GM19035 (cell line): ENCODE measurements around the gene ENPP1.
"Not testable (repeated sequence)": the region's sequence is repeated elsewhere in the genome, so short reads cannot be mapped to it uniquely, and the experiment has no call there.

ENCODE experiments used
- ATAC-seq: cut with Tn5 transposase; IDR thresholded peaks from one replicate; pipeline ENCODE4 v1.9.1; 2021; ENCODE audit not compliant: unreplicated experiment

ENPP1 gene

DNA sequence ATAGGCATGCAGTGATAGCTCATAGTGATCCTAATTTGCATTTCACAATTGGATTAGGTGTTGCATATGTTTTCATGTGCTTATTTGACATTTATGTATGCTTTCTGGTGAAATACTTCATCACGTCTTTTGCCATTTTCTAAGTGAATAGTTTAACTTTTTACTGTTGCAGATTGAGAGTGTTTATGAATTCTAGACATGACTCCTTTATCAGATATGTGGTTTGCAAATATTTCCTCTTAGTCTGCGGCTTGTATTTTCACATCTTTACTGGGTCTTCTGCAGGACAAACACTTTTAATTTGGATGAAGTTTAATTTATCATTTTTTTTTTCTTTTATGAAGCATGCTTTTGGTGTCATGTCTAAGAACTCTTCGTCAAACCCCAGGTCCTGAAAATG is 104.1 kb downstream of the ENPP1 start:
- ATAC-seq = no peak

GRCh38 chr6:131914234-131914633 is 106.4 kb downstream of the ENPP1 start:
- ATAC-seq = no peak

- ATAC-seq = peak; percentile 78
Measured at GRCh38 chr6:131914967-131915751, 107.3 kb downstream of the ENPP1 start.

DNA sequence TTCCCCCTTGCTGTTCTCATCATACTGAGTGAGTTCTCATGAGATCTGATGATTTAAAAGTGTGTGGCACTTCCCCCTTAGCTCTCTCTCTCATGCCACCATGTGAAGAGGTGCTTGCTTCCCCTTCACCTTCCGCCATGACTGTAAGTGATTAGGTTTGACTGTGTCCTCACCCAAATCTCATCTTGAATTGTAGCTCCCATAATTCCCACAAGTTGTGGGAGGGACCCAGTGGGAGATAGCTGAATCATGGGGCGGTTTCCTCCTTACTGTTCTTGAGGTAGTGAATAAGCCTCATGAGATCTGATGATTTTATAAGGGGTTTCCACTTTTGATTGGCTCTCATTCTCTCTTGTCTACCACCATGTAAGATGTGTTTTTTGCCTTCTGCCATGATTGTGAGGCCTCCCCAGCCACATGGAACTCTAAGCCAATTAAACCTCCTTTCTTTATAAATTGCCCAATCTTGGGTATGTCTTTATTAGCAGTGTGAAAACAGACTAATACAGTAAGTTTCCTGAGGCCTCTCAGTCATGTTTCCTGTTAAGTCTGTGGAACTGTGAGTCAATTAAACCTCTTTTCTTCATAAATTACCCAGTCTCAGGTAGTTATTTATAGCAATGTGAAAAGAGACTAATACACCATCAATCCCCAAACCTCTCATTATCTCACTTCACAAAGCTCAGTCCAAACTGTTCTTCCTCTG is 108.4 kb downstream of the ENPP1 start:
- not testable (repeated sequence) for ATAC-seq

DNA sequence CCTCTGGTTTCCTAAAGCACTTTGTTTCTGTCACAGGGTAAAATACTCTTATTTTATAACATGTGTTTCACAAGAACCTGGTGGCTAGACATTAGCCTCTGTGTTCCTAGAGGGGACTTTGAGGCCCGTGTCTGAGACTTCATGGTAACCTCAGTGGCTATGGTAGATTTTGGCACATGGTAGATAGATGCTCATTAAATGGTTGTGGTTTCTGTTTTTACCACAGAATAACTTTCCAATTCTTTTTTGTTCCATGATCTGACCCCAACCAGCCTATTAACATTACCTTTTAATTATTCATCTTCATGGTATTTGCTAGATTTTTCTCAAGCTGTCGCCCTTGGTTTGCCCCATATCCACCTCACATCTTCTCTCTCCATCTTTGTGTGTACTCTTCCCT is 109.0 kb downstream of the ENPP1 start:
- no peak for ATAC-seq

DNA sequence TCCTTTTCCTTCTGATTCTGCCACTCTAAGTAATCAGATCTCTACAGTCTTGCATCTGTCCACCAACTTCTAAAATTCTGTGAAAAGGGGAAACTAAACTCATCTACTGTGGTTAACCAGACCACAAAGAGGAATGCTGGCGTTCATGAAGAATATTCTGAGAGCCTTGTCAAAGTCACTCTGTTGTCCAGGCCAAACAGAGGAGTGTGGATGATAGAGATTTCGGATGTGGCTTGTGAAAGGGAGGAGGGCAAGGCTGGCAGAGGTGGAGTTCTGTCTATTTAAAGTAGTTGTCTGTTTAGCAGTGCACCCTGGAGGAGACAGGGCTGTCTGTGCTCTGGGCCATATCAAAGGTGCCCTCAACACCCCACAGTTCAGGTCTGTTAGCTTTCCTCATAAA is 109.5 kb downstream of the ENPP1 start:
- ATAC-seq = no peak

DNA sequence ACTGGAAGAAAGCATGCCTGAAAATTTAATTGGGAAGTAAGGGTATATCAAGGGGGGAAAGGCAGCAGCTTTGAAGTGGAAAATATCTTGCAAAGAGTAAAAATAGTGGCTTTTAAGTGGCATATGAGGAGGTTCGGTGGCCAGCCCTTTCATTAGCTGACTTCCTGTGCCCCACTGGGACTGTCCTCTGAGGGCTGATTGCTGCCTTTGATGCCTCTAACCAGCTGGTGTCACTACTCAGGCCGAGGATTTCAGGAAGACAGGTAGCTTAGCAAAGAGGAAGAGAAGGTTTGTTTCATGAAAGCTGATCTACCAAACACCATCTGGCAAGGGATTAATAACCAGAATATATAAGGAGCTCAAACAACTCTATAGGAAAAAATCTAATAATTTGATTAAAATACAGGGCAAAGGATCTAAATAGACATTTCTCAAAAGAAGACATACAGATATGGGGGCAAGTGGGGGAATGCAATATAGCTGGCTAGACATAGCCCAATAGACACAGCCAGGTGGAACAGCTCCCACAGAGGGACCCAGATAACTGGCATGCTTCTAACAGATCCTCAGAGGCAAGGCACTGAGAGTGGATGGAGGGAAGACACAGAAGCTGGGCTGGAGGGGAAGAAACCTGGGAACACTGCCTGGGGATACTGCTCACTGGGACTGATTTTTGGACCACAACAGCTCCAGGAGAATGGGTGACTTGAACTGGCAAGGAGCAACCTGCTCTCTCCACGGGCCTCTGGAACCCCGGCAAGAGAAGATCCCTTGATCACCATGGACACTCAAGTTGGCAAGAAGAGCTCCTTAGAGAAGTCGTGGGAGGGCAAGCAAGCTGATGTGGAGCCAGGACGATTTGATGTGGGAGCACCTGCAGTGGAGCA is 110.2 kb downstream of the ENPP1 start:
- ATAC-seq = no peak

DNA sequence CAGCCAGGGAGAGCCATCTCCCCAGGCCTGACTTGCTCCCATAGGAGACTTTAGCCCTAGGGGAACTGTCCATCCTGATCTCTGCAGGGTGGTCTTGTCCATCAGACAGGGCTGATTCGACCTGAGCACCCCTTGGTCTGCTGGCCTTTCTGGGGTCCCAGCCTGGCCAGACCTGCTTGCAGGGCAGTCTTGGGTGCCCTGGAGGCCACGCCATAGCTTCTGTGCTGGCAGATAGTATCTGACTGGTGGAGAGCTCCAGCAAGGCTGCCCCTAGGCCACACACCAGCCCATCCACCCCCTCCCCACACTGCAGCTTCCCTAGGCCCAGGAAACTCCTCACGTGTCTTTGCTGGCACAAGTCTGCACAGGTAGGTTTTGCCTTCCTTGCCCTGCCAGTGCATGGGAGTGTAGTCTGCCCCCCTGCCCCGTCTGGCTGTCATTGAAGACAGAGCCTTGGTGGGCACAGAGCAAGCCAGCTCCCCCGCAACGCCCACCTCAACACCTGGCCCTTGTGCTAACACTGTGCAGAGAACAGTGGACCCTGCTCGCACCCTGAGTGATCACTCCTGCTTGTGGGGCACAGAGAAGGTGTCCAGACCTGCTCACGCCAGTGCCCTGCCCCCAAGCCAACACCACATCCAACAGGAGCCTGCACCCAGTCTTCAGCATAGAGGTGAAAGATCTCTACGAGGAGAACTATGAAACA is 111.0 kb downstream of the ENPP1 start:
- no peak for ATAC-seq

DNA sequence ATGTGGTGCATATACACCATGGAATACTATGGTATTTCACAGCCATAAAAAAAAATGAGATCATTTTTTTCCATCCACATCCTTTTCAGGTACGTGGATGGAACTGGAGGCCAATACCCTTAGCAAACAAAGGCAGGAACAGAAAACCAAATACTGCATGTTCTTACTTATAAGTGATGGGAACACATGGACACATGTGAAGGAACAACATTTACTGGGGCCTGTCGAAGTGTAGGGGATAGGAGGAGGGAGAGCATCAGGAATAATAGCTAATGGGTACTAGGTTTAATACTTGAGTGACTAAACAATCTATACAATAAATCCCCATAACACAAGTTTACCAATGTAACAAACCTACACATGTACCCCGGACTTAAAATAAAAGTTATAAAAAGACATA is 112.8 kb downstream of the ENPP1 start:
- ATAC-seq = no peak

- peak; percentile 60 for ATAC-seq
Measured at GRCh38 chr6:131923356-131923755, 115.5 kb downstream of the ENPP1 start.

GRCh38 chr6:131924881-131925474 is 117.2 kb downstream of the ENPP1 start:
- no peak for ATAC-seq

DNA sequence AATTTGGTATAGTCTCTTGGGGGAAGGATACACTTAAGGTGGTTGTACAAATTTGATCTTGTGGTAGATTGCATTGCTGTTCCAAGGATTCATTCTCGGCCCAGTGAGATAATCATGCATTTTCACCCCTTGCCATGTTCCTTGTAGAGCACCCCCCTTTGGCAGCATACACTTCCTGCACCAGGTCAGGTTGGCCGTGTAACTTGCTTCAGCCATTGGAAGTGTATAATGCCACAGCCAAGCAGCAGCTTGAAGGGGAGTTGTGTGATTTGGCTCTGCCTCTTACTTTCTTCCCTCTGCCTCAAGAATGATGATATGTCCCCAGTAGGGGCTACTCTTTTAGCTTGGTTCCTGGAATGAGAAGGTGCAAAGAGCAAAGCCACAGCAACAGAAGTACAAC is 121.4 kb downstream of the ENPP1 start:
- no peak for ATAC-seq

DNA sequence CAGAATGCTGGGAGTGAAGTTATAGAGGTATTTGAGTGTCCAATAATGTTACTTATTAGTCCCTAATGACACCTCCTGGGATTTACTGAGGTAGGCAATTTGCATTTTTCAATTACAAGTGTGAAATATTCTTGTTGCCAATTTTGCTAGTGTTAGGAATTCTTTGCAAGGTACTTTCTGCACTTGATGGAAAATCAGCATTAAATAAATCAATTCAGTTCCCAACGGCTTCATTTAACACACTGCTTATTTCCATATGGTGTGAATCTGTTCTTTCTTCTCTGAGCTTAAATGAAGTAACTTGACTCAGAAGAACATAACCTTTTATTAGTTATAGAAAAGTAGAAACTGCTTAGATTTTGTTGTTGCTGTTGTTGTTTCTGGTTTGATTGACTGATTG is 122.2 kb downstream of the ENPP1 start:
- ATAC-seq = no peak

GRCh38 chr6:131931063-131931750 is 123.4 kb downstream of the ENPP1 start:
- no peak for ATAC-seq

- ATAC-seq = no peak
Measured at GRCh38 chr6:131936156-131936555, 128.3 kb downstream of the ENPP1 start.

- no peak for ATAC-seq
Measured at GRCh38 chr6:131937226-131937625, 129.4 kb downstream of the ENPP1 start.

DNA sequence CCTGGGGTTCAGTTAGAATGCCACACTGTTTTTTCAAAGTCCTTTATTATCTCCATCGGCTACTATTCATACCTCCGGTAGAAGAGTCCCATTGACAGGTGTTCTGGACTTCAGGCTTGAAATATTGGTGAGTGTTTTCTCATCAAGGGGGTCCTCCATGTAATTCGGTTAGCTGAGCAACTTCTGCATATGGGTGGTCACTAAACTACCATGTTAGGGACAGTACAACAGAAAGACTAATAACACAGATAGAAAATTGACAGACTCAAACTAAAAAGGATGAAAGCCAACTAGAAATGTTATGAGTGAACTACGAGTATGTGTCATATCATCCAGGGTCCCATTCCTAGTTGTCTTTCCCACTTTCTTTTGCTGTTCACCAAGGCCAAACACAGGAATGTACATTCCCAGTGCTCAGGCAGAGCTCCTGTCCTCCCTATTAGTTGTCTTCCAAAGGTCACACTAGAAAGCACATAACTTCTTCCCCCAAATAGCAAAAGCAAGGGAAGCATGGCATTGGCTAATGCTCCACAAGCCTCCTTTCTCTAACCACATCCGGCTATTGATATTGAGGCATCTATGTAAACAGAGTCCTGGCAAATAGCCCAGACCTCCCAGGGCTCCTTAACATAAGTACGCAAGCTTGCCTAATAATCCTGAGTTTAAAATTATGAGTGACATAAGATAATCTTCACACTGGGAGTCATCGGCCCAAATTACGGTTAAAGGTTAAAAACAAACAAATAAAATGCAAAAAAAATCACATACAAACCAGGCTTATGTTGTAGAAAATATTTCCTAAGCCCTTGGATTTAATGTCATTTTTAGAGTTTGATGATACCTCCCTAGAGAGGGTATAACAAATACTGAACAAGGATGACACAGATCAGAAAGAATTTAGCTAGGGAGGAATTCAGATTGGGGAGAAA is 130.1 kb downstream of the ENPP1 start:
- no peak for ATAC-seq
